ENCODE measurements around the gene SRRM1.

Gene SRRM1

DNA sequence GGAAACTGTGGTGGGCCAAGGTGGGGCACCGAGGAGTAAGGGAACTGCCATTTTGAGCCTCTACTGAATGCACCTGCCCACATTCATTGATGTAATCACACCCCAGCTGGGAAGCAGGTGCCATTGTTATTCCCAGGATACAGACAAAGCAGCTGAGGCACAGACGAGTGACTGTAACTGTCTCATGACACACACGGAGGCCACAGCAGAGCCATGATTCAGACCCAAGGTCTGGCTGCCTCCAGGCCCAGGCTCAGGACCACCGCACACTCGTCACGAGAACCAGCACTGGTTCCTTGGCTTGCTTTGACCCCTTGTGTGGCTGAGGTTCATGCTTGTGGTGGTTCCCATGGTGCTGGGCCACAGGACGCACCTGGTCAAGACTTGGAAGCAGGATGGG, 56.5 kb downstream of the SRRM1 start:
- TF ChIP-seq, protein P1, sequence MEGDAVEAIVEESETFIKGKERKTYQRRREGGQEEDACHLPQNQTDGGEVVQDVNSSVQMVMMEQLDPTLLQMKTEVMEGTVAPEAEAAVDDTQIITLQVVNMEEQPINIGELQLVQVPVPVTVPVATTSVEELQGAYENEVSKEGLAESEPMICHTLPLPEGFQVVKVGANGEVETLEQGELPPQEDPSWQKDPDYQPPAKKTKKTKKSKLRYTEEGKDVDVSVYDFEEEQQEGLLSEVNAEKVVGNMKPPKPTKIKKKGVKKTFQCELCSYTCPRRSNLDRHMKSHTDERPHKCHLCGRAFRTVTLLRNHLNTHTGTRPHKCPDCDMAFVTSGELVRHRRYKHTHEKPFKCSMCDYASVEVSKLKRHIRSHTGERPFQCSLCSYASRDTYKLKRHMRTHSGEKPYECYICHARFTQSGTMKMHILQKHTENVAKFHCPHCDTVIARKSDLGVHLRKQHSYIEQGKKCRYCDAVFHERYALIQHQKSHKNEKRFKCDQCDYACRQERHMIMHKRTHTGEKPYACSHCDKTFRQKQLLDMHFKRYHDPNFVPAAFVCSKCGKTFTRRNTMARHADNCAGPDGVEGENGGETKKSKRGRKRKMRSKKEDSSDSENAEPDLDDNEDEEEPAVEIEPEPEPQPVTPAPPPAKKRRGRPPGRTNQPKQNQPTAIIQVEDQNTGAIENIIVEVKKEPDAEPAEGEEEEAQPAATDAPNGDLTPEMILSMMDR (IDR thresholded peaks at IDR 0.05; ENCODE audit: low read length) = no peak
- no peak for TF ChIP-seq EZH2 (IDR thresholded peaks at IDR 0.05; ENCODE audit: borderline replicate concordance, low read length)
- Histone ChIP-seq H3K27me3 (ENCODE audit: insufficient read depth, low read length) (no peaks in the 10 kb centered on the region), H3K27ac (ENCODE audit: low read depth, low read length, poor library complexity, severe bottlenecking) (no peak overlapping the region), H3K9ac (ENCODE audit: low read length) (no peak overlapping the region), H4K20me1 (ENCODE audit: insufficient read depth, low read length) (no peaks in the 10 kb centered on the region), H3K4me1 (ENCODE audit: insufficient read depth, low read length, severe bottlenecking) (peaks cover 28% of the 10 kb centered on the region), H3K9me2 (ENCODE audit: low read depth, low read length) (no peaks in the 10 kb centered on the region), H2AFZ (ENCODE audit: low read length) (no peak overlapping the region), H3K4me3 (ENCODE audit: low read depth, low read length, poor library complexity, severe bottlenecking) (no peak overlapping the region), H3K4me2 (ENCODE audit: low read length) (no peak overlapping the region), H3K36me3 (ENCODE audit: insufficient read depth, low read length) (no peaks in the 10 kb centered on the region), H3K79me2 (ENCODE audit: insufficient read depth, low read length) (no peaks in the 10 kb centered on the region), H3F3A (ENCODE audit: insufficient read depth, low read length) (no peaks in the 10 kb centered on the region), H3K9me3 (ENCODE audit: low read length) (no peaks in the 10 kb centered on the region)

DNA sequence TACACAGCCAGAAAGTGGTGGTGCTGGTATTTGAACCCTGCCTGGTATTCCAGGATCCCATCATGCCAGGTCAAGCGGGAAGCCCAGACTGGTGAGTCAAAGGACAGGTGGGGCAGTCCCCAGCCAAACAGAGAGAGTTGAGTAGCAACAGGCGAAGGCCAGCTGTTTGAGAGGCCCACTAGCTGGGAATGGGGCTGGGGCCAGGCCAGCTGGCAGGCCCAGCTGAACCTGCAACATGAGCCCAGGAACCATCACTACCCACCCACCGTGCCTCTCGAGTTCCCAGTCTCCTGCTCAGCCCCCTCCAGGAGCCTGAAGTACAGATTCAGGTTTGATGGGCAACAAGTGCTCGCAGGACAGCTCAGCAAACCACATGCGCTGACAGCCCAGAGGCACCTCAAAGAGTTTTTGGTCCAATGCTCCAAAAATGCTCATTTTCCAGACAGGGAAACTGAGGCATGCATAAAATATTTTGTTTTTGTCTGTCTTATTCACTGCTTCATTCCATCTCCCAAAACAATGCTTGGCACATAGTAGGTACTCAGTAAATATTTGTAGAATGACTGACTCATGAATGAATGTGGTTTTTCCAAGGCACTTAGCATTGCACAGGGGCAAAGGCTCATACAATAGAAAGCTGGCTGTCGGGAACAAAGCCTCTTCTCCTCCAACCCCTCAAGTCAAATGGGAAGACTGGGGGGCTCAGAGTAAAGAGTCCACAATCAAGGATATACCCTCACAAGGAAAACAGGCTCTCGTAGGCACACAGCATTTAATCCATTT, 59.6 kb downstream of the SRRM1 start:
- H3K9me3 ChIP-seq (ENCODE audit: low read length) = no peaks in the 10 kb centered on the region
- no peaks in the 10 kb centered on the region for H3K27me3 ChIP-seq (ENCODE audit: insufficient read depth, low read length)
- no peak overlapping the region for H3K4me3 ChIP-seq (ENCODE audit: low read depth, low read length, poor library complexity, severe bottlenecking)
- H3K9me2 ChIP-seq (ENCODE audit: low read depth, low read length) = no peaks in the 10 kb centered on the region
- no peaks in the 10 kb centered on the region for H4K20me1 ChIP-seq (ENCODE audit: insufficient read depth, low read length)
- H3K79me2 ChIP-seq (ENCODE audit: insufficient read depth, low read length) = no peaks in the 10 kb centered on the region
- H3K4me2 ChIP-seq (ENCODE audit: low read length) = no peak overlapping the region
- H3K4me1 ChIP-seq (ENCODE audit: insufficient read depth, low read length, severe bottlenecking) = peaks cover 12% of the 10 kb centered on the region
- H3K36me3 ChIP-seq (ENCODE audit: insufficient read depth, low read length) = no peaks in the 10 kb centered on the region
- no peak for TF ChIP-seq EZH2 (IDR thresholded peaks at IDR 0.05; ENCODE audit: borderline replicate concordance, low read length)
- TF ChIP-seq, protein P1 (IDR thresholded peaks at IDR 0.05; ENCODE audit: low read length) = no peak
- no peaks in the 10 kb centered on the region for H3F3A ChIP-seq (ENCODE audit: insufficient read depth, low read length)
- H3K9ac ChIP-seq (ENCODE audit: low read length) = no peak overlapping the region
- H2AFZ ChIP-seq (ENCODE audit: low read length) = no peak overlapping the region
- no peak overlapping the region for H3K27ac ChIP-seq (ENCODE audit: low read depth, low read length, poor library complexity, severe bottlenecking)

DNA sequence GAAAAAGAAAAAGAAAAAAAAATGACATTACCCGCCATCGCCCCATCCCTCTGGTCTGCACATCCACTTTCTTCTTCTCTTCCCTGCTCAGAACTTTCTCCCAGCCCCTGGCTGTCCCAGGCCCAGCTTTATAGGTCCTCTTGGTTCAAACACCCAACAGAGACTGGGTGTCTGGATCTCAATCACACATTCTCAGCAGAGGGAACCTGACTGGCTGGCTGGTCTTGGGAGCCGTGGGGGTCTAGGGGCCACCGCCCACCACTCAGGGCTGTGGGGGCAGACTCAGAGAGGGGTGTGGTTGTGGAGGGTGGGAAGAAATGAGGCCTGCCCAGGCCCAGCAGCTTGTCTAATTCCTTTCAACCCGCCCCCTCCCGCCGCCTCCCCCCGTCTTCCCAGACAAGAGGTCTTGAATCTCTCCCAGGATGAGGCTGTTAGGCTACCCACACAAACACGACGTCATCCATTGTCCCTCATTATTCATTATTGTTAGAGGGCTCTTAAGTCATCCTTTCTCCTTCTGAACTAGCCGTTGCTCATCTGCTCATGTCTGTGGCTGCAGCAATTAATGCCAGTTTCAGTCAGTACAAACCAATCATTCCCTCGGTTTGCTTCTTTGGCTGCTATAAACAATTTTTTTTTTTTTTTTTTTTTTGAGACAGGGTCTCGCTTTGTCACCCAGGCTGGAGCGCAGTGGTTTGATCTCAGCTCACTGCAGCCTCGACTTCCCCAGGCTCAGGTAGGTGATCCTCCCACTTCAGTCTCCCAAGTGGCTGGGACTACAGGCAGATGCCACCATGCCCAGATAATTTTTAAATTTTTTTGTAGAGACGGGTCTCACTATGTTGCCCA, 61.5 kb downstream of the SRRM1 start:
- no peak overlapping the region for H3K27ac ChIP-seq (ENCODE audit: low read depth, low read length, poor library complexity, severe bottlenecking)
- no peak overlapping the region for H2AFZ ChIP-seq (ENCODE audit: low read length)
- peaks cover 12% of the 10 kb centered on the region for H3K4me1 ChIP-seq (ENCODE audit: insufficient read depth, low read length, severe bottlenecking)
- H3K9me3 ChIP-seq (ENCODE audit: low read length) = no peaks in the 10 kb centered on the region
- H3K4me2 ChIP-seq (ENCODE audit: low read length) = peak overlapping the region; percentile 5; the same call in 1 of the 2 replicates
- no peak overlapping the region for H3K9ac ChIP-seq (ENCODE audit: low read length)
- H3K36me3 ChIP-seq (ENCODE audit: insufficient read depth, low read length) = no peaks in the 10 kb centered on the region
- no peaks in the 10 kb centered on the region for H3K27me3 ChIP-seq (ENCODE audit: insufficient read depth, low read length)
- no peaks in the 10 kb centered on the region for H3F3A ChIP-seq (ENCODE audit: insufficient read depth, low read length)
- no peaks in the 10 kb centered on the region for H3K9me2 ChIP-seq (ENCODE audit: low read depth, low read length)
- TF ChIP-seq, protein P1 (IDR thresholded peaks at IDR 0.05; ENCODE audit: low read length) = no peak
- no peak for TF ChIP-seq EZH2 (IDR thresholded peaks at IDR 0.05; ENCODE audit: borderline replicate concordance, low read length)
- no peaks in the 10 kb centered on the region for H3K79me2 ChIP-seq (ENCODE audit: insufficient read depth, low read length)
- no peaks in the 10 kb centered on the region for H4K20me1 ChIP-seq (ENCODE audit: insufficient read depth, low read length)
- H3K4me3 ChIP-seq (ENCODE audit: low read depth, low read length, poor library complexity, severe bottlenecking) = no peak overlapping the region
